GM19324 (cell line): ENCODE data around the gene EYS.
"Not testable (repeated sequence)": the region's sequence is repeated elsewhere in the genome, so short reads cannot be mapped to it uniquely, and the experiment has no call there.

ENCODE experiments used
- ATAC-seq: cut with Tn5 transposase; IDR thresholded peaks from one replicate; pipeline ENCODE4 v1.9.1; 2021; ENCODE audit warnings: mild to moderate bottlenecking, moderate library complexity; ENCODE audit not compliant: unreplicated experiment, low FRiP score

The EYS gene

DNA sequence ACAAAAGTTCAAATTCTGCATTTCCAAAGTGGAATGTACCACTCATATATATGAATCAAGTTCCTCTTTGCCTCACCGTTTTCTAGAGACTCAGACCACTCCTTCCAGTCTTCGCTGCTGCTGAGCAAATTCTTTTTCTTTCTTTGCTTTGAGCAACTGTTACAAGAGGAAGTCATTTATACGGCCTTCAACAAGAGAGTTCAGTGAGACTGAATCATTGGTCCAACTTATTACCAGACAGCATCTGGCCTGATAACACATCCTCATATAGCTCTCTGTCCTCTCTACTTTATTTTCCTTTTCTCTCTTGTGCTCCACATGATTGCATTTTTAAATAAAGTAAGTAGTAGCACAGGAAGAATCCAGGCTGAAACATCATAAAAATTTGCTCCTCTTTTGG is 1418.7 kb downstream of the EYS start:
- no peak for ATAC-seq

DNA sequence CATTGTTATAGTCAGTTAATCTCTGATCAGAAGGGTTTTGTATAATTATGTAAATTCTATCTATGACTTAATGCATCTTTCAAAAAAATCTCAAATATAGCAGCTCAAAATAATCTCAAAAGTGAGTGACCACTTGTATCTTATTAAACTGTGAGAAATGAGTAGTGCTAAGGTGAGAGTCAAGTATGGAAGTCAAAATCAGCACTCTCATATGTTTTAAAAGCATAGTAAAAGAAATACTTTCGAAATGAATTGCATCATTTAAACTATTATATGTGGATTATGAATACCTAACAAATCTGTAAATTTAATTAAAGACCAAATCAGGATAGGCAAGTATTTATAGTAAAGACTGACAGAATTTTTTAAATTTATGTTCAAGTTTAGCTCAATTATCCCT is 1425.9 kb downstream of the EYS start:
- no peak for ATAC-seq

DNA sequence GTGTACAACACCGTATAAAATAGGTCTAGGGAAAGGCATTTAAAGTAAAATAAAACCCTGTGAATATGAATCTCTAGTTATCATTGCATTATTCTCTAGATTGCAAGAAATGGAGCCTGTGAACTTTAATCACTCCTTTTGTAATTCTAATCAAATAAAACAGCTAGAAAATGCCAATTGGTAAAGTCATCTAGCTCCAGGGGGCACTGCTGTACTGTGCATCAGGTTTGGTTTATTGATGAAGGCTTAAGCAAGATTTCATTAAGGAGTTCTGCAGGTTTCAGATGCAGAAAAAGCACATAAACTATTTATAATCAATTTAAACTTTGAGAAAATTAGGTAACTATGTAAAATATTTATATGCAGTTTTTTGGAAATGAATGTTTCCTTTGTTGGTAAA is 1426.5 kb downstream of the EYS start:
- ATAC-seq, result no peak

DNA sequence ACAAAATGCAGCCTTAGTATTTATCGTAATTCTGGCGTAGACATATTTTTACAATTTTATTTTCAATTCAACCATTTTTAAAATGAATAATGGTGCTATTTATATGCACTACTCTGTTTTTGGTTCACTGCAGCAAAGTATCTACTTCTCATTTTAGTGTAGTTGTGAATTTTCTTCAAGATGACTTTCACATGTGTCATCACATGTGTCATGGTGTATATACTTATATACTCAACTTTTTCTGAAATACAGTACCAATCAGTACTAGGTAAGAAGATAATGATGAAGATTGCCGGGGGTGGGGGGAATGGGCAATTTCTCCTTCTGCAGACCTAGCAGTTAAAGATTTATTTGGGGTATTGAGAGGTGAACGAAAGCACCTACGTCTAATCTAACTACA is 1436.9 kb downstream of the EYS start:
- no peak for ATAC-seq

DNA sequence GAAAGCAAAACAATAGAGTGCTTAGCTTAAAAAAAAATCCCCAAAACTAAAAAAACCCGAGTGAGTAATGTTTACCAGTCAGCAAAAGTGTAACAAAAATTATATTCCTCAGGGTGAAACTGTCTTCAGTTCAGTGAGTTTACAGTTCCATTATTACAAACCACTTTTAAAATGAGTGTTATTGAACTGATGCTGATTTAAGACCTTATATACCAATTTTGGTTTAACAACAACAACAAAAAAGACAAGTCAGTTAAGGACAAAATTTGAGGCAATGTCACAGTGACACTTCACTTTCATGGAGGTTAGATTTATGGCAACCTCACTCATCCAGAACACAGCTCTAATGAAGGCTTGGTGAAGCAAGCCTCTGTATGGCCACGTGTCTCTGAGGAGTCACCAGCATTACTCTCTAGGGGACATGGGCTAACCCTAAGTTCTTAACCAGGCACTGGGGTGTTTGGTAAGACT is 1440.6 kb downstream of the EYS start:
- peak; percentile 65 for ATAC-seq

DNA sequence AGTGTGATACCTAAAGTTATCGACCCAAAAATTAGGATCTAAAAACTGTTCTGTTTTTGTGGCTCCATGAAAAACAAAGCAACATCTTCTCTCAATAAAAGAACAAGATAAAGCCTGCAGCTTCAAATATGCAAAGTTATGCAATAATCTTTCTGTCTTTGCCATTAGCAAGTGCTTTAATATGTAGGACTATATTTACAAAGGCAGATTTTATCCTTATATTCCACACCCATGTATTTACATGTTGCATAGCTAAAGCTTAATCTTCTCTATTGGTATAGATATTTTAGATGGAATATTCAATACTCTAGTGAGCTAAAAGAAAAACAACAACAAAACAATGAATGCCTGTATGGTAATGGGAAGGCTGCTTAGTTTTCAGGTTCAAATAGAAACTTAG is 1443.2 kb downstream of the EYS start:
- no peak for ATAC-seq

DNA sequence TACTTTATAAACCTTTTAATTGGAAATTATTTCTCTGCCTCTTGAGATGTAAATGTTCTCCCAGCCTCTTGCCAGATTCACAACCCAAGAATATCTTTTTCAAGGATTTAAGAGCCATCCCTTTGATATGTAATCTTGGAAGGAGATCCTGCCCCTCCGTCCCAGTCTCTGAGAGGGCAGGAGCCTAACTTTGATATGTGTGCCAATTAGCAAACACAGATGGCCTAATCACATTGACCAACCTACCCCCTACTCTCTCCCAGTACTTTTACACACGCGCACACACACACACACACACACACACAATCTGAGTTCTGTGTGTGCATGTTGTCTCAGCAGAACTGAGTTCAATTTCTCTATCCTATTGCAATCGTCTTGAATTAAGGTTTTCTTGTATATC is 1447.7 kb downstream of the EYS start:
- ATAC-seq, result no peak

DNA sequence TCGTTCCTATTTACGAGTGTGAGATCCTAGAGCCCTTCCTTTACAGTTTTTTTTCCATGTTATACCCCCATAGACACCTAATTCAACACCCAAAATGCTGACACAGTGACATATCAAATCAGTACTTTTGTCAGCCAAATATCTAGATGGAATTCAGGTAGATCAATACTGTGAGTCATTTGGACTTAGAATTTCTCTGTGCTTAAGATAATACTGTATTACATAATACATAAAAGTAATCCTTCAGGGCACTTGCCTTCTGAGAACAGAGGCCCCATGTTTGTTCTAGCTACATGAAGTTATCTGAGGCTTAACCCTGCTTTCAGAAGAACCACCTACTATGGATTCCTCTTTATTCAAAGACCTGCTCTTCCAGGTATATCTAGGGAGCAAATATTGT is 1448.3 kb downstream of the EYS start:
- ATAC-seq, result no peak

DNA sequence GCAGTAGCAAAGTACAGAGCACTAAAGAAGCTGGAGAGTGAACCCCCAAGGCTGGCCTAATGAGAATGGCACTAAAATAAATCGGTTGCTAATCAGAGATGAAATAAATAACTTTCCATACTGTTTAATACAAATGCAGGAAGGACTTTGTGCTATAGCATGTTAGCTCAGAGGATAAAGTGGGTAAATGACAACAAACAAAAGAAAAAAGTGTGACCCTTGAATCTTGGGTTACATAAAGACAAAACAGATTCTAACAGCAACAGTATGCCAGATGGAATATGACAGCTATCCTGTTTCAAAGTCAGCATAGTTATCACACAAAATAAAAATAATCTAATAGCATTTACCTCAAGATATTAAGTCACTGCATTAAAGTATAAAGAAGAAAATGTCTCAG is 1448.7 kb downstream of the EYS start:
- no peak for ATAC-seq

DNA sequence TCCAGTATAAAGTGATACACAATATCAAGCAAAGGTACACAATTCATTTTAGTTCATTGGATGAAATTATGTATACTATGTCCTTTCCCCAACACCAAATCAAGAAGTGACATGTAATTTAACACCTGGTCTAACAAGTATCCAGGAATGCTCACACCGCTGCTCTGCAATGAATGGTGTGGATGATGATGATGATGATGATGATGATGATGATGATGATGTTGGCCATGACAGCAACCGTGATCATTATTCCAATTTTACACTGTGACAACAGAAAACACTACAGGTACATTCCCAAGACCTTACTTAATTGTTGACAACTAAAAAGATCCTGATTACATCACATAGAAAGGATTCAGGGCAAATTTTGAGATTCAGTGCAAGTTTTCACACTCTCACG is 1449.4 kb downstream of the EYS start:
- no peak for ATAC-seq

DNA sequence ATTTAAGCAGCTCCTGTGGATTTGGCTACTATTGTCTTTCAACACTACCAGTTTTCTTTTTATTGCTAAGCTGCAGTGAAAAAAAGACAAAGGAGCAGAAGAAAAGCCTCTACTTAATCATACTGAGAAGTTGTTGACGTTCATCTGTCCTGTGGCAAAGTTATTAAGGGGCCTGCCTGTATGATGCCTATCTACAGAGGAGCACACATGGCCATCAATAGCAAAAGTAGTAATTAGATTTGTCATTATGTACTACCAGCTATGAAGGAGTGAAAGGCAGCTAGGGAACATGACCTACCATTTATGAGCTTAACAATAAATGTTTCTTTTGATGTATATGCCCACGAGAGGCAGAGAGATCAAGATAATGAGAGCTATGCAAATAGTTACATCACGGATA is 1450.5 kb downstream of the EYS start:
- no peak for ATAC-seq

DNA sequence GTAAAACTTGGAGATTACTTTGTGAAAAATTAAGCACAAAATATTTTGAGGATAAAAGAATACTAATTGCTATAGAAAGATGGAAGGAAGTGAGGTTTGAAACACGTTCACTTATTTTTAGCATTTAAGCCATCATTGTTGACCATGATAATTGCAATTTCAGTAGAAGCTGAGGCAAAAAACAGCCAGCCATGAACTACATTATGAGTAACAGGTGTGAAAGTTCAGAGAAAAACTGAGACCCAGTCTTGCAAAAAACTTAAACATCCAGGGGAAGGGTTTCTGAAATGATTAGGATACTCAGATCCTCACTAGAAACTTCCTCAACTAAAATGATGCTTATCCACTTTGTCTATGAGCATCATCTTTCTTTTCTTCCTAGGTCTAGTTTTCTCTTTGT is 1452.0 kb downstream of the EYS start:
- ATAC-seq, result no peak

DNA sequence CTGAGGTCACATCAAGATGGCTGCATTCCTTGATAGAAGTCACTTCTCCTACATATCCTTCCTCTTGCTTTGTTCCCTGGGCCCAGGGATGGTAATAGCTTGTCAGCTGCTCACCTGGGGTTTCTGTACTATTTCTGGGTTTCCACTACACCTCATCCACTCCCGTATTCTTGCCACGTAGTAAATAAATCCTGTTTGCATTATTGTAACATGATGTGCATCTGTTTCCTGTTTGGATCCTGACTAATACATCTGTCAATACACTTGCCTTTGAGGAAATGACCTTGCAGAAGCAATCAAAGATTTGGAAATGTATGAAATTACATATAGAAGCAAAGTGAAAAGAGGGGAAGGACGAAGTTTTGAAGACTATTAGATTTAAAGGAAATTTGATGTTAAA is 1452.5 kb downstream of the EYS start:
- no peak for ATAC-seq

DNA sequence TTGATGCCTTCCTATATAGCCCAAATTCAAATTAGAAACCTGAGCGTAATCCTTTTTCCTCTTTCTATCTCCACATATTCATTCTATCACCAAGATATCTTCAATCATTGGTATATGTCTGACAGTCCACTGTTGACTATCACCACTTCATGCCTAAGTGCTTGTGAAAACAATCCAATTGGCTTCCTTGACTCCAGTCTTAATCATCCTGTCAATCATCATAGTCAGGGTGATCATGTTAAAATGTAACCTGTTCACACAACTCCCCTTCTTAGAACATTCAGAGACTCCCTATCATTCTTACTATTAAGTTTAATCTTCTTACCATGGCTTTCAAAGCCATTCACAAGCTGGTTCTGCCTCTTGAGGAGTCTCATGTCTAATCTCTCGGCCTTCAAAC is 1454.8 kb downstream of the EYS start:
- ATAC-seq, result no peak

DNA sequence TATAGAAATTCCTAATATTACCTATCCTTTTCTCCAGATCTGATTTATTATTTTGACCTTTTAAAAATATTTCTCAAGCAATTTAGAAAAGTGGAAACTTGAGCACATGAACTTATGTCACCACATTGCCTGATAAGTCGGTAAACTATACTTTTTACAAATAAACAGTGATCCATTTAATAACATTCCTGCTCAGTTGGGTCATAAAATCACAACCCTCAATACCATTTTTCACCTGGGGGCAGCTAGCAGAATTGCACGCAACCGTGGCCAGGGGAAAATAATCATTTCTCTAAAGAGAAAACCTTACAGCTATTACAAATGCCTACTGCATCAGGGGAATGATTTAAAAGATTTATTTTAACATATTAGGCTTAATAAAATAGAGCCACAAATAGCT is 1456.9 kb downstream of the EYS start:
- ATAC-seq, result no peak

DNA sequence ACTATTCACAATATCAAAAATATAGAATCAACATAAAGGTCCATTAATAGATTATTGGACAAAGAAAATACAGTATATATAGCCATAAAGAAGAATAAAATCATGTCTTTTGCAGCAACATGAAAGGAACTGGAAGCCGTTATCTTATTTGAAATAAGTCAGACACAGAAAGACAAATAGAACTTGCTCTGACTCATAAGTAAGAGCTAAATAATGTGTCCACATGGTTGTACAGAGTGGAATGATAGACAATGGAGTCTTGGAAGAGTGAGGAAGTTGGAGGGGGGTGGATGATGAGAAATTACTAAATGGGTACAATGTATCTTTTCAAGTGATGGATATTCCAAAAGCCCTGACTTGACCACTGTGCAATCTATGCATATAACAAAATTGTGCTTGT is 1457.9 kb downstream of the EYS start:
- ATAC-seq, result no peak

DNA sequence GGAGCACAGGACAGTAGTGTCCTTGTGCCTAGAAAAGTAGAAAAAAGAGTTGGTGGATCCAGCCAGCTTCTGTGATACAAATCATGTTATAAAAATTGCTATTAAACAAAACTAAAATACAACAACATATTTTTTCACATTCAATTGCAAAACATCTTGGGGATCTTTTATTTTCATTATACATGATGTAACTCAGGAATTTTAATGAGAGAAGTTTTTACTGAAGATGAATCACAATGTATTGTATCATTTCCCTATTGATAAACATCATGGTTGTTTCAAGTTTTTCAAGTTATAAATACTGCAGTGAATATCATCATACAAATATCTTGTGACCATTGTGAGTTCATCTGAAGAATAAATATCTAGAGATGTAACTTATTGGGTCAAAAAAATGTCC is 1463.4 kb downstream of the EYS start:
- no peak for ATAC-seq

DNA sequence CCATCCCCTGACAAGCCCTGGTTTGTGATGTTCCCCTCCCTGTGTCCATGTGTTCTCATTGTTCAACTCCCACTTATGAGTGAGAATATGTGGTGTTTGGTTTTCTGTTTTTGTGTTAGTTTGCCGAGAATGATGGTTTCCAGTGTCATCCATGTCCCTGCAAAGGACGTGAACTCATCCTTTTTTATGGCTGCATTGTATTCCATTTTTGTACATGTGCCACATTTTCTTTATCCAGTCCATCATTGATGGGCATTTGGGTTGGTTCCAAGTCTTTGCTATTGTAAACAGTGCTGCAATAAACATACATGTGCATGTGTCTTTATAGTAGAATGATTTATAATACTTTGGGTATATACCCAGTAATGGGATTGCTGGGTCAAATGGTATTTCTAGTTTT is 1468.1 kb downstream of the EYS start:
- not testable (repeated sequence) for ATAC-seq

DNA sequence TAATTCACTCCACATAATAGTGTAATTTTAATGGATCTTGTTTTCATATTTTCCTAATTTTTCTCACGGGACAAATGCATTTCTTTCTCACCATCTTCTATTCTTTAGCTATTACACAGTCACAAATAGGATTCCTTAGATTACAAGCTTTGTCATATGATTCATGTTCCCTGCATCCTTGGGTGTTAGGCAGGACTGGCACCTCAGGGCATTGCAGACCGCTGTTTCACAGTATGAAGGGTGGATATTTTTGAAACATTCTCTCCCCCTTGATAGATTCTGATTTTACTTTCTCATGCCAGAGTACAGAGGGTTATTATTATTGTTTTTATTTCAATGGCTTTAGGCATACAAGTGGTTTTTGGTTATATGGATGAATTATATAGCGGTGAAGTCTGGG is 1469.0 kb downstream of the EYS start:
- no peak for ATAC-seq

DNA sequence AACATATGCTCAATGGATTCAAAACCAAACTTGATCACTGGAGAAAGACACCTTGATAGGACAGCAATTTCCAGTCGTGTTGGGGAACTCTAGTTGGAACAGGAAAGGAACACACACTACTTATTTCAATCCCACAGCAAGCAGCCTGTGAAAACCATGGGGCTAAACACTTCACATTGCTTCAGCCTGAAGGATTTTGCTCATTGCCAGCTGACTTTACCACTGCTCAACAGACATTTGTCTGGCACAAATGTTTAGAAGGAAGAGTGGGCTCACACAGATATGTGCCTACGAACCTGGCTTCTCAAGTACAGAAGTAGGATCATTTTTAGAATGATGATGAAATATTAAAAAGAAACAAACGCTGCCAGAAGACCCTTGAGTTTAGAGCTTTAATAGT is 1473.3 kb downstream of the EYS start:
- no peak for ATAC-seq

DNA sequence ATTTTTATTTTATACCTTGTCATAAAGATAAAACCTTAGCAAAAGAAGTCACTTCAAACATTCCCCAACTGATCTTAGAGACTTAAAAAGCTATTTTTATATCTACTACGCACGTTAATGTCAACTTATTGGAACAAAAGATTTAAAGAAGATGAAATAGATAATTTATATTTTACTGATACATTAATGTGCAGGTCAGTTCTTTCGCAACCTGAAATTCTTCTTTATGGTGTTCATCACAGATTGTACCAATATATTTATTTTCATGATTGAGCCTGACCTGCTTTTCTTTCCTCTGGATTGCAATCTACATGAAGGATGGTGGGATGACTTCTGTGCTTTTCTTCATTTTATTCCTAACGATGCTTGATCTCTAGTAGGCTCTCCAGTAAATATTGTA is 1475.1 kb downstream of the EYS start:
- no peak for ATAC-seq

DNA sequence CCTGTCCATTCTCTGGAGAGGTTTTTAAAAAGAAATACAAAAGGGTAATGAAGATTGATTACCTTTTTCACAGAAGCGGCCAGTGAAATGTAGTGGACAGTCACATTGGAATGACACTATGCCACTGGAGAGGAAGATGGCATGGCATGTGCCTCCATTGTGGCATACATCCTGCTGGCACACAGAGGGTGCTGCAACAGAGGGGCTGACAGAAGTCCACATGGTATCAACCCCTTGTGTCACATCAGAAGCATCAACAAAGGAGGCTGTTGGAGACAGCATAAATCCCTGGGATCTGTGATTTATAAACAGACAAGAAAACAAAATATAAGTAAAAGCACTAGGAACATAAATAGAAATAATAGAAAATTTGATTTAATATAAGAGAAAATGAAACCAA is 1476.5 kb downstream of the EYS start:
- ATAC-seq, result no peak

DNA sequence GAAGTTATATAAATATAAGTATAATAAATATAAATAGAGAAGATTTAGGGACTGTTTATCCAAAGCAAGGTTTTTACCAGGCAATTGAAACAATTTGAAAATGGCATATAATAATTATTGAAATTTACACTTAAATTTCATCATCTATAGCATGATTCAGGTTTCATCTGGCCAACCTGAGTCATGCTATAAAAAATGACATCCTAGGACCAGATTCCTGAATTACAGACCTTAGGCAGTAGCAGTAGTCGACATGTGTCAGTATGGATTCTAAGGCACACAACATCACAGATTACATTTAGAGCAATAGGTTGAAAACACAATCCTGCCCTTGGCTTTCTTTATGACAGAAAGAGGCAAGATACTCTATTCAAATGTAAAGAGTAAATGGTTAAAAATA is 1479.2 kb downstream of the EYS start:
- no peak for ATAC-seq

DNA sequence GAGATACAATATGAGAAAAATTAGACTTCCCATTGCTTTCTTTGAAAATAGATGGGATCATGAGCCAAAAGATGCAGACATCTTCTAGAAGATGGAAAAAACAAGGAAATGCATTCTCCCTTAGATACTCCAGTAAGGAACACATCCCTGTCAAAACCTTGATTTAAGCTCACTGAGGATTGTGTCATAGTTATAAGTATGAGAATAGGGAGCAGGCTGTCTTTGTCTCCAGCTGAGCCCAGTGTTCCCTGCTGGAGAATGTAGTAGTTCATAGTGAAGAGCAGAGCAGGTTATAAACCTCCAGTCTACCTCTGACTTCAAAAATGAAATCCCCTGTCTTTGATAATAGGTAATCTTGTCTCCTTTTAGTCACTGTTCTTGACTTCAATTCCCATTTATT is 1481.5 kb downstream of the EYS start:
- no peak for ATAC-seq
